DOHH2 (cell line): ENCODE measurements around the gene UBE2G1.

Source experiments
- CTCF ChIP-seq: fragments of 200-600 bp; sonication (generic); IDR thresholded peaks from one replicate; pipeline ENCODE4 v1.5.1; 2014; ENCODE audit warnings: antibody characterized with exemption, mild to moderate bottlenecking, low read depth, low read length; ENCODE audit not compliant: poor library complexity, severe bottlenecking
- EZH2phosphoT487 ChIP-seq: fragments of 200-600 bp; sonication (generic); IDR thresholded peaks from 2 replicates; pipeline ENCODE4 v1.6.1; 2017; ENCODE audit warnings: borderline replicate concordance, mild to moderate bottlenecking, antibody characterized with exemption, low read length, moderate library complexity, mixed read lengths

- no peak for TF ChIP-seq CTCF
- TF ChIP-seq EZH2phosphoT487, result no peak
These were observed 38.7 kb upstream of the UBE2G1 start for GRCh38 chr17:4405038-4405669.
